ENCODE measurements around the gene HOXB9.

- TF ChIP-seq CTCF (conservative IDR thresholded peaks at IDR 0.05 in 1 of 2, IDR thresholded peaks at IDR 0.05 in 1 of 2; ENCODE audit: low read depth in 1 of 2, low read length in 2 of 2) (no peak), EZH2 (IDR thresholded peaks at IDR 0.05; ENCODE audit: low read length, missing control alignments) (no peak)
Measured at GRCh38 chr17:48612456-48612853, 13.7 kb downstream of the HOXB9 start.

Measured in fibroblast of lung (primary cell).